Activated CD8-positive, alpha-beta T cell treated with anti-CD3 and anti-CD28 coated beads, Interleukin-2, amount 10 ng/mL, durations not matched to agents 7 days and 5 days (primary cell): ENCODE data around the gene AAGAB. TPM values are rescaled to one million over a fixed set of nuclear protein-coding genes. Genes with fewer than 3 reads are reported as not detected.
"Not testable (repeated sequence)": the region's sequence is repeated elsewhere in the genome, so short reads cannot be mapped to it uniquely, and the experiment has no call there.

Experiments
- ATAC-seq: fragments of 150-1000 bp; cut with Tn5 transposase; one replicate; pipeline ENCODE4 v1.10.0; 2021; ENCODE audit warnings: moderate library complexity
- CTCF ChIA-PET: fragments of 350-600 bp; sonication (Branson Sonifier 250); formaldehyde crosslinking; loops from one replicate; lab custom pipeline; 2021; ENCODE audit warnings: antibody characterized with exemption; lab: Charles Lee
- POLR2A ChIA-PET: fragments of 350-600 bp; sonication (Branson Sonifier 250); formaldehyde crosslinking; loops from one replicate; lab custom pipeline; 2021; ENCODE audit warnings: antibody characterized with exemption; lab: Charles Lee
- DNase-seq: peaks from one replicate; pipeline ENCODE4 v3.0.0-alpha.2; 2020
- H3K27ac Mint-ChIP-seq: one replicate; pipeline ENCODE4 v1.8.0; 2021; ENCODE audit warnings: mild to moderate bottlenecking, mixed read lengths
- H3K27me3 Mint-ChIP-seq: one replicate; pipeline ENCODE4 v1.8.0; 2021; ENCODE audit warnings: low read depth, mixed read lengths
- H3K36me3 Mint-ChIP-seq: one replicate; pipeline ENCODE4 v1.8.0; 2021; ENCODE audit warnings: low read depth, mixed read lengths
- H3K4me1 Mint-ChIP-seq: one replicate; pipeline ENCODE4 v1.8.0; 2021; ENCODE audit warnings: low read depth, mixed read lengths
- H3K4me3 Mint-ChIP-seq: one replicate; pipeline ENCODE4 v1.8.0; 2021; ENCODE audit warnings: mild to moderate bottlenecking, mixed read lengths
- H3K9me3 Mint-ChIP-seq: one replicate; pipeline ENCODE4 v1.8.0; 2022; ENCODE audit warnings: mixed read lengths; ENCODE audit not compliant: insufficient read depth
- total RNA-seq, 2 experiments: library from RNA; stranded (reverse); gene quantifications; one replicate each; pipeline ENCODE4 v1.2.3, GENCODE V29; 2021

Gene AAGAB
- total RNA-seq, 2 experiments from 2014 or later: 57.2 TPM

DNA sequence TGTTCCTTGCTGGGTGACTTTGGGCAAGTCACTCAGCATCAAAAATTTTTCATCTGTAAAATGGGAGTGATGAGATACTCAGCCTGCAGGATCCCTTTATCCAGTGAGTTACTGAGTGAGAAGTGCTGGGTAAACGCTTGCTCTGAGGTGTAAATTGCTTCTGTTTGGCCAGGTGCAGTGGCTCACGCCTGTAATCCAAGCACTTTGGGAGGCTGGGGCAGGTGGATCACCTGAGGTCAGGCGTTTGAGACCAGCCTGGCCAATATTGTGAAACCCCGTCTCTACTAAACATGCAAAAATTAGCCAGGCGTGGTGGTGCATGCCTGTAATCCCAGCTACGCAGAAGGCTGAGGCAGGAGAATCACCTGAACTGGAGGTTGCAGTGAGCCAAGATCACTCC, 101.4 kb downstream of the AAGAB start:
- POLR2A ChIA-PET, H3K27ac Mint-ChIP-seq, ATAC-seq, DNase-seq, H3K9me3 Mint-ChIP-seq, CTCF ChIA-PET, H3K27me3 Mint-ChIP-seq, H3K4me3 Mint-ChIP-seq: not testable (repeated sequence)
- Mint-ChIP-seq H3K4me1 (peaks cover 65% of the 10 kb centered on the region), H3K36me3 (peaks cover 28% of the 10 kb centered on the region)

DNA sequence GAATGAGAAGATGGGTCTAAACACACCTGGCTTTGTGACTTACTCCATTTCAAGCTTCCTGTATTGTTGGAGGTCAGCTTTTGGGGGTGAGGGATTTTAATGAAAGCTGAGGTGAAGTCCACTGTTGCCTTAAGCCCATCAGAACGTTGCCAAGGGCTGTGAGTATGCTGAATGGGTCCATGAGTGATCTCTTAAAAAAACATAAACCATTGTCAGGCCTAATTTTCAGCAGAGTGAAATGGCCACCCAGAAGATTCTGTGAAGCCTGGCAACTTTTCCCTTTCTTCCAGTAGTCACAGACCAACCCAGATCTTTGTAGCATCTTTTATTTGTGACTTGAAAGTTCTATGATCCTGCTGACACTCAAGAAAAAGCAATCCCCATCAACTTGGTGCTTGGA, 102.0 kb downstream of the AAGAB start:
- Mint-ChIP-seq H3K36me3 (peaks cover 28% of the 10 kb centered on the region), H3K27ac (no peak overlapping the region), H3K9me3 (peaks cover 6% of the 10 kb centered on the region), H3K27me3 (no peaks in the 10 kb centered on the region), H3K4me3 (no peak overlapping the region), H3K4me1 (peaks cover 65% of the 10 kb centered on the region)
- ATAC-seq (no peak), DNase-seq (no peak)
- POLR2A ChIA-PET: no interaction called here
- CTCF ChIA-PET: no interaction called here

Other genes starting within 250 kb of the AAGAB start
- gene SMAD3, start 189.1 kb downstream of the AAGAB start, total RNA-seq: 10 to 100 TPM; 26.8 to 27.1 TPM
- gene IQCH, start 125 bp upstream of the AAGAB start, total RNA-seq: 1 to 10 TPM in 1 of 2 experiments, under 1 TPM in 1; 0.97 to 2.2 TPM